Bronchial epithelial cell (primary cell): Measurements from ENCODE around the gene ZNF32. TPM values are rescaled to one million over a fixed set of nuclear protein-coding genes. Genes with fewer than 3 reads are reported as not detected.

Experiments
- DNase-seq: peaks from one replicate; pipeline ENCODE4 v3.0.0-alpha.2; 2010; ENCODE audit warnings: low read depth
- FAIRE-seq: peaks from 2 replicates; lab custom pipeline; 2011; peaks lifted over from hg19 to GRCh38; lab: Jason Lieb, UNC
- H3K27me3 ChIP-seq: 2 replicates; pipeline ENCODE4 v1.5.1; 2011; ENCODE audit warnings: low read length; ENCODE audit not compliant: control insufficient read depth, insufficient read depth
- H3K36me3 ChIP-seq: 2 replicates; pipeline ENCODE4 v1.5.1; 2011; ENCODE audit warnings: low read length; ENCODE audit not compliant: control insufficient read depth, insufficient read depth
- H3K4me3 ChIP-seq: 2 replicates; pipeline ENCODE4 v1.5.1; 2011; ENCODE audit warnings: mild to moderate bottlenecking, low read depth, low read length, control low read depth
- CTCF ChIP-seq: IDR thresholded peaks from 2 replicates; pipeline ENCODE4 v1.5.1; 2011; ENCODE audit warnings: mild to moderate bottlenecking, moderate library complexity, low read length, control low read depth, inconsistent platforms; ENCODE audit not compliant: insufficient read depth, severe bottlenecking
- total RNA-seq: library from RNA; depleted of rRNA; stranded (reverse); fragments of >200 nt; gene quantifications from 2 replicates; pipeline ENCODE4 v1.2.1, GENCODE V29; 2014

Gene ZNF32, protein sequence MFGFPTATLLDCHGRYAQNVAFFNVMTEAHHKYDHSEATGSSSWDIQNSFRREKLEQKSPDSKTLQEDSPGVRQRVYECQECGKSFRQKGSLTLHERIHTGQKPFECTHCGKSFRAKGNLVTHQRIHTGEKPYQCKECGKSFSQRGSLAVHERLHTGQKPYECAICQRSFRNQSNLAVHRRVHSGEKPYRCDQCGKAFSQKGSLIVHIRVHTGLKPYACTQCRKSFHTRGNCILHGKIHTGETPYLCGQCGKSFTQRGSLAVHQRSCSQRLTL
- 20.5 and 35.7 TPM in 2 replicates for total RNA-seq

GRCh38 chr10:43648398-43649184 is at the start of gene ZNF32:
ZNF32 (minus strand) TSS chr10:43648881; CDS start chr10:43646133, 2,748 bp downstream.
- H3K27me3 ChIP-seq: no peaks in the 10 kb centered on the region
- no peak for FAIRE-seq
- peaks cover 8% of the 10 kb centered on the region for H3K36me3 ChIP-seq
- no peak for TF ChIP-seq CTCF
- peak within 1 kb of the TSS; percentile 64 for H3K4me3 ChIP-seq
- DNase-seq: peak; percentile 44

DNA sequence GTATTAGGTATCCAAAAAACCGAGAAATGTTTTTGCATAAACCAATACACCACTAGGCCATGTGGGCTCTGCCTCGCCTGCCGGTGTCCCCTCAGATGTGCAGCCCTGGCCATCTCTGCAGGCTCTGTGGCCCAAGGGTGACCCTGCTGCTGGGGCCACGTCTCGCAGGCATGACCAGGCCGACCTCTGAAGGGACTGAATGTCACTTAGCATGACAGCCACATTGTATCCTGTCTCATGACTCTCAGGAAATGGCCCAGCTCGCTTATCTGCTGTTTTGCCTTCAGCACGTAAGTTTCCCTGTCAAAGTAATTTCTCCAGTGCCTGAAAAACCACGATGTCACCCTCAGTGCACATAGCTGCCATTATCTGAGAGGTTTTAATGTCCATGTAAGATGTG is 49.5 kb upstream of the ZNF32 start:
- TF ChIP-seq CTCF: no peak
- no peak overlapping the region for H3K4me3 ChIP-seq
- FAIRE-seq (no peak), DNase-seq (no peak)
- H3K27me3 ChIP-seq: no peaks in the 10 kb centered on the region
- H3K36me3 ChIP-seq: no peaks in the 10 kb centered on the region

GRCh38 chr10:43696909-43697483 is 48.3 kb upstream of the ZNF32 start:
- FAIRE-seq (no peak), DNase-seq (no peak)
- H3K27me3 ChIP-seq: no peaks in the 10 kb centered on the region
- H3K4me3 ChIP-seq: no peak overlapping the region
- no peak for TF ChIP-seq CTCF
- no peaks in the 10 kb centered on the region for H3K36me3 ChIP-seq

GRCh38 chr10:43695730-43696129 is 47.0 kb upstream of the ZNF32 start:
- no peak overlapping the region for H3K4me3 ChIP-seq
- H3K36me3 ChIP-seq: no peaks in the 10 kb centered on the region
- no peak for DNase-seq
- no peak for TF ChIP-seq CTCF
- no peaks in the 10 kb centered on the region for H3K27me3 ChIP-seq
- no peak for FAIRE-seq

- Histone ChIP-seq H3K36me3 (no peaks in the 10 kb centered on the region), H3K4me3 (no peak overlapping the region), H3K27me3 (no peaks in the 10 kb centered on the region)
- no peak for FAIRE-seq
- no peak for DNase-seq
- TF ChIP-seq CTCF: no peak
Observed at GRCh38 chr10:43695321-43695720, 46.6 kb upstream of the ZNF32 start.
